Spleen (tissue), 11 donors: ENCODE measurements around the gene GPR137C. TPM values are rescaled to one million over a fixed set of nuclear protein-coding genes. Genes with fewer than 3 reads are reported as not detected.

Experiments used
- DNase-seq: peaks from one replicate; pipeline ENCODE4 v3.0.0-alpha.2; 2020
- H3K27ac ChIP-seq, 8 donors: fragments of 200-600 bp; sonication (generic) in 7 of 8; 1 replicate in 4 of 8; 2 replicates in 4 of 8; pipeline versions ENCODE4 v1.5.0 to v1.8.0; 2016 to 2021; ENCODE audit warnings: inconsistent platforms in 4 of 8, mild to moderate bottlenecking in 4 of 8, moderate library complexity in 1 of 8
- H3K27me3 ChIP-seq, 7 donors: fragments of 200-600 bp; sonication (generic) in 6 of 7; replicated peaks in 1 of 7; 1 replicate in 4 of 7; 2 replicates in 3 of 7; pipeline versions ENCODE4 v1.5.0 to v1.8.0; 2016 to 2021; ENCODE audit warnings: inconsistent platforms in 3 of 7, mild to moderate bottlenecking in 1 of 7
- H3K36me3 ChIP-seq, 6 donors: fragments of 200-600 bp; sonication (generic) in 5 of 6; 1 replicate in 4 of 6; 2 replicates in 2 of 6; pipeline versions ENCODE4 v1.5.0 to v1.8.0; 2016 to 2021; ENCODE audit warnings: inconsistent platforms in 2 of 6
- H3K4me1 ChIP-seq, 6 donors: fragments of 200-600 bp; sonication (generic) in 5 of 6; 1 replicate in 3 of 6; 2 replicates in 3 of 6; pipeline versions ENCODE4 v1.5.0 to v1.8.0; 2016 to 2021; ENCODE audit warnings: inconsistent platforms in 3 of 6
- H3K4me3 ChIP-seq, 8 donors: fragments of 200-600 bp; sonication (generic) in 7 of 8; 1 replicate in 4 of 8; 2 replicates in 4 of 8; pipeline versions ENCODE4 v1.5.0 to v1.8.0; 2016 to 2021; ENCODE audit warnings: inconsistent platforms in 4 of 8, mild to moderate bottlenecking in 4 of 8, moderate library complexity in 2 of 8
- H3K9me3 ChIP-seq, 8 donors: fragments of 200-600 bp; sonication (generic) in 7 of 8; 1 replicate in 4 of 8; 2 replicates in 4 of 8; pipeline versions ENCODE4 v1.5.0 to v1.8.0; 2016 to 2021; ENCODE audit warnings: inconsistent platforms in 4 of 8
- POLR2A ChIP-seq, 3 donors: fragments of 450-650 bp; IDR thresholded peaks; one replicate each; pipeline ENCODE4 v1.5.1; 2017; ENCODE audit warnings: antibody characterized with exemption in 3 of 3, mild to moderate bottlenecking in 1 of 3
- POLR2AphosphoS5 ChIP-seq, 3 donors: sonication (generic); formaldehyde crosslinking; IDR thresholded peaks; one replicate each; pipeline ENCODE4 v1.5.1; 2017; ENCODE audit warnings: antibody characterized with exemption in 3 of 3
- WGBS, 5 donors: extraction: QIAGEN DNeasy Blood & Tissue Kit in 3 of 5; methylation state at CpG; one replicate each; pipeline versions ENCODE4 v1.1.5 to v1.1.7; 2013 to 2018; 5-methylcytosine and 5-hydroxymethylcytosine counted together
- intact Hi-C: fragments of 100-400 bp; cut with DNase I; formaldehyde crosslinking; loops from one replicate; pipeline ENCODE4 v1.15.0; 2023; ENCODE audit warnings: low total_unique reads
- polyA plus RNA-seq, 3 donors: library from polyadenylated mRNA; stranded (reverse); fragments of 200-250 nt; gene quantifications; one replicate each; pipeline ENCODE4 v1.2.1, GENCODE V29; 2013
- total RNA-seq, 7 donors: library from RNA; depleted of rRNA in 3 of 7; stranded (reverse); fragments of >200 nt in 3 of 7; fragmentation: NEBNext Ultra II Directional in 4 of 7; extraction: Animal tissue kit (Norgen Biotek cat#: 25700) in 4 of 7; gene quantifications; one replicate each; pipeline versions ENCODE4 v1.1.0 to v1.2.1, GENCODE V29; 2016 to 2021
- TF ChIP-seq, protein P1 (sequence below), 11 experiments: fragments of 200-600 bp in 7 of 11; fragments of 450-650 bp in 4 of 11; sonication (generic) in 4 of 11; IDR thresholded peaks in 8 of 11; conservative IDR thresholded peaks in 3 of 11; 1 replicate in 7 of 11; 2 replicates in 4 of 11; pipeline versions ENCODE4 v1.4.0 to v1.8.0; 2016 to 2021; ENCODE audit warnings: antibody characterized with exemption in 11 of 11, inconsistent platforms in 4 of 11, mild to moderate bottlenecking in 1 of 11
- donor health status: healthy with polysubstance abuse.
- donor health status: DM: no; HTN: no; CAD: no; lungs with moderate emphysema.
- donor health status: DM: no; HTN: no; CAD: no.
- donor health status: Bipolar disorder and iron deficiency.
- donor health status: healthy.
- donor health status: DM: no; HTN: no; CAD: no.
- donor health status: DM: yes; HTN: yes; CAD: no.

GPR137C gene
- total and polyA plus RNA-seq, 10 donors: 0.52 to 2.1 (median 1.1) TPM

DNA sequence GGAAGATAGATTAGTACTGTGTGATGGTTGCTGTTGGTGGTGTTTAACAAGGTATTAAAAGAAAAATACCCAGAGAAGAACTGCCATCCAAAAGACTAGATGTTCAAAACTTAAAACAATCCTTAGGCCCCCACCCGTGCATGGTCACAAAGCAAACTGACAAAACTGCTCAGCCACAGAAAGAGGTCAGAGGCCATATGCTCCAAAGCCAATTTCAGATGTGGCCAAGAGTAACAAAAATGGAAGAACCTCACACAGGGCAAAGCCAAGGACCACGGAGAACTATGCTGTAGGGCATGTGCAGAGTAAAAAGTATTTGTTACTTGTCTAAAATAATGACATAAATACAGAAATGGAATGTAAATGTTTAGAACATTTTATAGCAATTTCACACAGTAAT, 5.6 kb upstream of the GPR137C start:
- H3K4me1 ChIP-seq: peaks cover 8 to 41% (median 22%) of the 10 kb centered on the region in 6 donors
- intact Hi-C loops: no loop called here
- DNase-seq: no peak
- H3K27me3 ChIP-seq: no peaks in the 10 kb centered on the region
- H3K27ac ChIP-seq: no peak overlapping the region
- TF ChIP-seq, protein P1, sequence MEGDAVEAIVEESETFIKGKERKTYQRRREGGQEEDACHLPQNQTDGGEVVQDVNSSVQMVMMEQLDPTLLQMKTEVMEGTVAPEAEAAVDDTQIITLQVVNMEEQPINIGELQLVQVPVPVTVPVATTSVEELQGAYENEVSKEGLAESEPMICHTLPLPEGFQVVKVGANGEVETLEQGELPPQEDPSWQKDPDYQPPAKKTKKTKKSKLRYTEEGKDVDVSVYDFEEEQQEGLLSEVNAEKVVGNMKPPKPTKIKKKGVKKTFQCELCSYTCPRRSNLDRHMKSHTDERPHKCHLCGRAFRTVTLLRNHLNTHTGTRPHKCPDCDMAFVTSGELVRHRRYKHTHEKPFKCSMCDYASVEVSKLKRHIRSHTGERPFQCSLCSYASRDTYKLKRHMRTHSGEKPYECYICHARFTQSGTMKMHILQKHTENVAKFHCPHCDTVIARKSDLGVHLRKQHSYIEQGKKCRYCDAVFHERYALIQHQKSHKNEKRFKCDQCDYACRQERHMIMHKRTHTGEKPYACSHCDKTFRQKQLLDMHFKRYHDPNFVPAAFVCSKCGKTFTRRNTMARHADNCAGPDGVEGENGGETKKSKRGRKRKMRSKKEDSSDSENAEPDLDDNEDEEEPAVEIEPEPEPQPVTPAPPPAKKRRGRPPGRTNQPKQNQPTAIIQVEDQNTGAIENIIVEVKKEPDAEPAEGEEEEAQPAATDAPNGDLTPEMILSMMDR (IDR thresholded peaks at IDR 0.05 in 8 of 11, conservative IDR thresholded peaks at IDR 0.05 in 3 of 11): no peak
- no peak for TF ChIP-seq POLR2A (IDR thresholded peaks at IDR 0.05)
- TF ChIP-seq POLR2AphosphoS5 (IDR thresholded peaks at IDR 0.05): no peak
- no peak overlapping the region for H3K4me3 ChIP-seq
- H3K36me3 ChIP-seq: peaks cover 0 to 3% (median 0%) of the 10 kb centered on the region in 6 donors
- WGBS, 5 donors: 74 to 90% (median 80%) methylated on average over 2 of the region's 2 CpGs
- H3K9me3 ChIP-seq: no peaks in the 10 kb centered on the region

DNA sequence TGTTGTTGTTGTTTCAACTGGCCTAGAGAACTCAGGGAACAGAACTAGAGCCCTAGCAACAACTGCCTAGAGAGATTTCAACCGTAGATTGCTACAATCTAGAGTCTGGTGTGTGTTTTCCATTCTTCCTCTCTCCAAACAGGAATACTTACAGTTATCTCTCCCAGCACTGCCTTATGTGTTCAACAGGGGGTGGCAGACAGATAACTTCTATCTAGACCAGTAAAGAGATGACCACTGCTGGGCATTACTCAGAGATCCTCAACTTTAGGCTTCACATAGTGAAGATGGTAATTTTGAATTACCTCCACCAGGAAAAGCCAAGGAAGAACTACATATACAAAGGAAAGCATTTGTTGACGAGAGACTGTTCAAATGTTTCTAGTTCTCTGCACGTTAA, 5.1 kb upstream of the GPR137C start:
- no peaks in the 10 kb centered on the region for H3K9me3 ChIP-seq
- no peaks in the 10 kb centered on the region for H3K27me3 ChIP-seq
- TF ChIP-seq POLR2AphosphoS5 (IDR thresholded peaks at IDR 0.05): no peak
- no peak for DNase-seq
- WGBS, 5 donors: 91 to 94% (median 93%) methylated on average over 3 of the region's 3 CpGs
- intact Hi-C loops: no loop called here
- no peak overlapping the region for H3K4me3 ChIP-seq
- no peaks in the 10 kb centered on the region for H3K36me3 ChIP-seq
- H3K4me1 ChIP-seq: peaks cover 8 to 41% (median 22%) of the 10 kb centered on the region in 6 donors
- no peak overlapping the region for H3K27ac ChIP-seq

DNA sequence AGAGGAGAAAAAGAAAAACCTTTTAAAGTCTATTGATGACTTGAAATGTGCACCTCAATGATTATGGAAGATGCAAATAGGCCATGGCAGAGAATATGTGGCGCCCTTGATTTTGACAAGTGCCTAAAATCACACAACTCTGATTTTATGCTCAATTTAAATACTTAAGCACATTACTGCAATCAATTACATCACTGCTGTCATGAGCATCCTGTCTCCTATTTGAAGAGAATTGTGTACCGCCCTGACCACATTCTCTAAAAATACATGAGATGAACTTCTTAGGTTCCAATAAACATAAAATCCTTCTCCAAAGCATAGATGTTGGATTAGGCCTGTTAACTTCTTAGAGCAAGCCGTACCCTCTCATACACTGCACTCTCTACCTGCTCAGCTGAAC, 2.0 kb upstream of the GPR137C start:
- peaks cover 14 to 50% (median 29%) of the 10 kb centered on the region in 6 donors for H3K4me1 ChIP-seq
- intact Hi-C loops: no loop called here
- H3K9me3 ChIP-seq: no peaks in the 10 kb centered on the region
- 85 to 90% (median 88%) methylated on average over 3 of the region's 3 CpGs for WGBS, 5 donors
- TF ChIP-seq POLR2AphosphoS5 (IDR thresholded peaks at IDR 0.05) (no peak), POLR2A (IDR thresholded peaks at IDR 0.05) (no peak)
- TF ChIP-seq, protein P1 (IDR thresholded peaks at IDR 0.05 in 8 of 11, conservative IDR thresholded peaks at IDR 0.05 in 3 of 11): no peak
- H3K27ac ChIP-seq: peak overlapping the region in 1 of 8 donors; percentile 4
- H3K4me3 ChIP-seq: peak overlapping the region in 2 of 8 donors; percentile 74 to 93
- no peak for DNase-seq
- H3K27me3 ChIP-seq: peaks cover 0 to 16% (median 0%) of the 10 kb centered on the region in 7 donors
- no peaks in the 10 kb centered on the region for H3K36me3 ChIP-seq

DNA sequence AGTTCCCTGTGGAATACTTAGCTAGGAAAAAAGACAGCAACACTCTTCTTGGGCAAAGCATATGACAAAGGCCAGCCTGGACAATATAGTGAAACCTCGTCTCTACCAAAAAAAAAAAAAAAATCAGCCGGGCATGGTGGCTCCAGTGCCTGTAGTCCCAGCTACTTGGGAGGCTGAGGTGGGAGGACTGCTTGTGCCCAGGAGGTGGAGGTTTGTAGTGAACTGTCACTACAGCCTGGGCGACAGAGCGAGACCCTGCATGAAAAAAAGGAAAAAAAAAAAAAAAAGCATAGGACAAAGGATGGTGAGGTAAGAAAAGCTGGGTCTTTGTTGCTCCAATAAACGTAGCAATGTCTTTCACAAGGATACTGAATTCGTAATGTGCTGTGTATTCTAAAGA, 1.4 kb upstream of the GPR137C start:
- Histone ChIP-seq H3K36me3 (no peaks in the 10 kb centered on the region), H3K4me3 (peak overlapping the region in 7 of 8 donors; percentile 69 to 93 (median 79)), H3K27me3 (peaks cover 0 to 16% (median 0%) of the 10 kb centered on the region in 7 donors), H3K27ac (peak overlapping the region in 4 of 8 donors; percentile 87 to 96 (median 92)), H3K4me1 (peaks cover 14 to 45% (median 26%) of the 10 kb centered on the region in 6 donors), H3K9me3 (no peaks in the 10 kb centered on the region)
- no peak for TF ChIP-seq POLR2A (IDR thresholded peaks at IDR 0.05)
- TF ChIP-seq POLR2AphosphoS5 (IDR thresholded peaks at IDR 0.05): no peak
- TF ChIP-seq, protein P1 (IDR thresholded peaks at IDR 0.05 in 8 of 11, conservative IDR thresholded peaks at IDR 0.05 in 3 of 11): no peak
- intact Hi-C loops: no loop called here
- WGBS, 5 donors: 56 to 59% (median 58%) methylated on average over 6 of the region's 6 CpGs
- no peak for DNase-seq

DNA sequence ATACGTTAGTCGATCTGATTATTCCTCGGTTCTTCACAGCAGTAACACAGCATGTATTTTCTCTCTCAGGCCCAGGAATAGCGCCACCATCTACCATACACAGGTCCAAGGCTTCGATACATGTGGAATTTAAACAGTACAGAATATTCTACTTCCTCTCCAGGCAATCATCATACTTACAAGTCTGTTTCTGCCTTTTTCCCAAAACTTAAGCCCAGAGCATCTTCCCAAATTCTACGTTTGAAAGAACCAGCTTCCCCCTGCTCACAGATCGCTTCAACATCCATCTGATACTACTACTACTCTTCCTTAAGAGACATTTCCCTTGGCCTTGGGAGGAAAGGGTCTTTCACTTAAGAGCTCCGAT, 957 bp upstream of the GPR137C start:
- Histone ChIP-seq H3K36me3 (no peaks in the 10 kb centered on the region), H3K4me1 (peaks cover 14 to 42% (median 24%) of the 10 kb centered on the region in 6 donors), H3K4me3 (peak overlapping the region; percentile 65 to 93 (median 76)), H3K9me3 (no peaks in the 10 kb centered on the region), H3K27me3 (peaks cover 0 to 16% (median 0%) of the 10 kb centered on the region in 7 donors), H3K27ac (peak overlapping the region; percentile 75 to 96 (median 92))
- 1 to 2% (median 1%) methylated on average over 8 of the region's 8 CpGs for WGBS, 5 donors
- TF ChIP-seq, protein P1 (IDR thresholded peaks at IDR 0.05 in 8 of 11, conservative IDR thresholded peaks at IDR 0.05 in 3 of 11): no peak
- TF ChIP-seq POLR2A (IDR thresholded peaks at IDR 0.05) (no peak), POLR2AphosphoS5 (IDR thresholded peaks at IDR 0.05) (no peak)
- no peak for DNase-seq
- intact Hi-C loops: no loop called here
